HG02973 (cell line): ENCODE measurements around the gene CFAP97D2.
"Not testable (repeated sequence)": the region's sequence is repeated elsewhere in the genome, so short reads cannot be mapped to it uniquely, and the experiment has no call there.

Experiments used
- ATAC-seq: cut with Tn5 transposase; IDR thresholded peaks from one replicate; pipeline ENCODE4 v1.9.1; 2021; ENCODE audit warnings: moderate library complexity; ENCODE audit not compliant: unreplicated experiment

Gene CFAP97D2

DNA sequence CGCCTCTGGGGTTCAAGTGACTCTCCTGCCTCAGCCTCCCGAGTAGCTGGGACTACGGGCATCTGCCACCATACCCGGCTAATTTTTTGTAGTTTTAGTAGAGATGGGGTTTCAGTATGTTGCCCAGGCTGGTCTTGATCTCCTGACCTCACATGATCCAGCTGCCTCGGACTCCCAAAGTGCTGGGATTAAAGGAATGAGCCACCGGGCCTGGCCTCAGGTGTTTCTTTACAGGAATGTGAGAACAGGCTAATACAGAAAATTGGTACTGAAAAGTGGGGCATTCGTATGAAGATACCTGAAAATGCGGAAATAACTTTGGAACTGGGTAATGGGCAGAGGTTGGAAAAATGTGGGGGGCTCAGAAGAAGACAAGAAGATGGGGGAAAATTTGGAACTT, 52.8 kb downstream of the CFAP97D2 start:
- no peak for ATAC-seq

DNA sequence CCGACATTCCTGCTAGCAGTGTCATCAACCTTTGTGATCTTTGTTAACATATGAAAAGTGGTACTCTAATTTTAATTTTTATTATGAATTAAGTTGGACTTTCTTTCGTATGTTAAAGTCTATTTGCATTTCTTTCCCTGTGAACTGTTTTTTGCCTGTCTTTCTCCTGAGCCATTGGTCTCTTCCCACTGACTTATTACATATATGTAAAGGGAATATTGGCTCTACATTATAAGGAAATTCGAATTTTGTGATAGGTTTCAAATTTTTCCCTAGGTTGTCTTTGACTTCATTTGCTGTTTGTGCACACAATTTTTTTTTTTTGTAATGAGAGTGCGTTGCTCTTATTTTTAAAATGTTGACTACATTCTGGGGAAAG, 55.2 kb downstream of the CFAP97D2 start:
- ATAC-seq = no peak

DNA sequence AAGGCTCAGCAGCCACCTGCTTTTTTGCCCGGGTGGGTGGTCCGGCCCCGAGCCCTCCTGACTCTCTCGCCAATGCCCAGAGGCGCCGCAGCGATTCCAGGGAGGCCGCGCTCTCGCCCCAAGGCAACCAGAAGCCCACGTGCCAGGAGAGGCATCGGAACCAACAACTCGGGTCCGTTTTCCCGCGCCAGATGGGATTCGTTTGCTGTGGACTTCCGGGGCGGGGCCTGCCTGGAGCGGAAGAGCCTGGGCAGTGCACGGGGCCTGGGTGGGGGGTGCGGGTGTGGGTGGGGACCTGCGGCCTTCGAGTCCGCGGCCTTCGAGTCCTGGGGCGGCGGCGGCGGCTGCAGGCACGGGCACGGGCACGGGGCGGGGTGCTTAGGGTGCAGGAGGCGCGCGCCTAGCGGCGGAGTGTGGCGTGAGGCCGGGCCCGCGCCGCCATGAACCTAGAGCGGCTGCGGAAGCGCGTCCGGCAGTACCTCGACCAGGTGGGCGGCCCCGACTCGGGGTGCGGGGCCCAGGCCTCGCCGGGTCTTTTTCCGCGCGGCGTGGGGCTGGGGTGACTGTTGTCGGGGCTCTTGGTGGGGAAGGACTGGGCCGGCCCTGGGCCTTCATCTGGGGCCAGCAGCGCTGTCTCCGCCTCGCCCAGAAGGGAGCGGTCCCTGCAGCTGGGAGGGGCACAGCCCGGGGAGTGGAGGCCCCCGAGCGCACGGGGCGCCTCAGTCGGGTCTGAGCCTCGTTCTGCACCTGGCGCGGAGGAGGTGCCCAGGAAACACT, 55.8 kb downstream of the CFAP97D2 start, which contains the start of gene CDC16:
Gene CDC16, plus strand, starts transcription at position 253 of the 777 bp plus-strand sequence. Its CDS starts 188 bp downstream, at position 441.
- ATAC-seq = peak; percentile 89

DNA sequence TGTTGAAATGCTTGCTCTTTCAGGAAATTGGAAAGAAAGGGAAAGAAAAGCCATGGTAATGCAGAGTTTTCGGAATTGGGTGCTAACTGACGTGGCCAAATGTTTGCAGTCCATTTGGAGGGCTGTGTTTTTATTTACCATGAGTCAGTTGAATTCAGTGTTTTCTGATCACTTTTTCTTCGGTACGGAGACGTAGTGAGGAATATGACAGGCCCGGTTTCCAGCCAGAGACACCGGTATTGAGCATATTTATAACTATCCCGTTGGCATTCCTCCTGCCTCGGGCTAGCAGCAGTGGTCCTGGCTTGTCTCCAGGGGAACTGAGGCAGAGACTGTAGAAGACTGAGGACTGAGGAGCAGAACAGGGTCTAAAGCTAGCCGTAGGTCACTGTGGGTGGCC, 56.6 kb downstream of the CFAP97D2 start:
- ATAC-seq = no peak

- ATAC-seq = no peak
Measured at GRCh38 chr13:114236227-114236626, 57.2 kb downstream of the CFAP97D2 start.

GRCh38 chr13:114237415-114238112, 58.5 kb downstream of the CFAP97D2 start:
- no peak for ATAC-seq

- ATAC-seq = no peak
Measured at GRCh38 chr13:114241918-114242317, 62.9 kb downstream of the CFAP97D2 start.

GRCh38 chr13:114243971-114244370, 64.9 kb downstream of the CFAP97D2 start:
- ATAC-seq = no peak

- no peak for ATAC-seq
Measured at GRCh38 chr13:114244637-114245036, 65.6 kb downstream of the CFAP97D2 start.

DNA sequence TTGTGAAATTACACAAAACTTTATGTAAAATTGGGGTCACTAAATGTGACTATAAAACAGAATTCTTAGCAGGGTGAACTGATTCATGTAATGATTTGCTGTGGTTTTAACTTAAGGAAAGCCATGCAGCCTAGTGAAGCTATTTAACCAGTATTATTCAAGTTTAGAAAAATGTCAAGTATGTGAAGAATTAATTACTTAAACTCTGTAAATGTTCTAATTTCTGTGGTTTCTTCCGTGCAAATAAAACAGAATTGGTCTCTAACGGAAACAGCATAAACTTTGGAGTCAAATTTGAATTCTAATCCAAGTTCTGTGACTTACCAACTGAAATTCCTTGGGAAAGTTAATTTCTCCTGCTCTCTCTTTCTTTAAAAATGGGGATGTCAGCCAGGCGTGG, 69.0 kb downstream of the CFAP97D2 start:
- ATAC-seq = no peak

GRCh38 chr13:114249077-114249476, 70.0 kb downstream of the CFAP97D2 start:
- ATAC-seq = no peak

- ATAC-seq = not testable (repeated sequence)
Measured at GRCh38 chr13:114251639-114252440, 72.8 kb downstream of the CFAP97D2 start.

GRCh38 chr13:114256547-114256946, 77.5 kb downstream of the CFAP97D2 start:
- ATAC-seq = no peak

DNA sequence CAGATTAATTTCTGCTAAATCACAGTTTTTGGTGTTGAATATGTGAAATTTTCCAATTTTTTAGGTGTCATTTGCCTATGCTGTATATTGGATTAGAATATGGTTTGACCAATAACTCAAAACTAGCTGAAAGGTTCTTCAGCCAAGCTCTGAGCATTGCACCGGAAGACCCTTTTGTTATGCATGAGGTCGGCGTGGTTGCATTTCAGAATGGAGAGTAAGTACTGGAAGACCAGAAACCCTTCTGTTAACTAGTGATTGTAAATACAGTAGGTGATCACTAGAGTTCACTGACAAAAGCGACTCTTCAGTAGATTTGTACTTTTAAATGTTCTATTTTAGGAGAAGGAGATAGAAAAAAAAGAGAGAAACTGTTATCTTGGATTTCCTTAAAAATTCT, 78.0 kb downstream of the CFAP97D2 start:
- no peak for ATAC-seq

DNA sequence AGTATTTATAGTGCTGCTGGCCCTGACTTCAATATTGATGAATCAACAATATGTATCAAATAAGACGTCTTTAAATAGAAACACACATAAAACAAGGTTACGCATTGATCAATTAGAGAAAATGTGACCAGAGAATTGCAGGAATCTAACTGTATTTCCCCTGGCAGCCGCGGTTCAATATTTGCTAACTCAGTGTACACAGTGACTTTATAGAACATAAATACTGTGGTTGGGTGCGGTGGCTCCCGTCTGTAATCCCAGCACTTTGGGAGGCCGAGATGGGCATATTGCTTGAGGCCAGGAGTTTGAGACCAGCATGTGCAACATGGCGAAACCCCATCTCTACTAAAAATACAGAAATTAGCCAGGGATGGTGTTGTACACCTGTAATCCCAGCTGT, 79.5 kb downstream of the CFAP97D2 start:
- ATAC-seq = no peak

DNA sequence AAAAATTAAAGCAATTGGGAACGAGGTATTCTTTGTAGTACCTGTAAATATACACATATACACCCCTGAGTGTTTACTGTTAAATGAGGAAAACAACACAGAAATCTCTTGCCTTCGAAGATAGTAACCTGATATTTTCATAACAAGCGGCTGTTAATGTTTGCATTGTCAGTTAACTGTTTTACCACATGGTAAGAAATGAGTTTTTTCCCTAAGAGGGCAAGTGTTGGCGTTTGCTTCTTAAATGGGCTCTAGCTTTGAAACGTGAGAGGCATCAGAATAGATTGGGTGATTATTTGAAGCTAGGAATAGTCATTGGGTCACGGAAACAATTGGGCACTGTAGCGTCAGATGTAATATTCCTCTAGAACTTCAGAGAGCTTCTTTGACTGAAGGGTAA, 80.3 kb downstream of the CFAP97D2 start:
- ATAC-seq = no peak

- no peak for ATAC-seq
Measured at GRCh38 chr13:114259974-114260373, 80.9 kb downstream of the CFAP97D2 start.

DNA sequence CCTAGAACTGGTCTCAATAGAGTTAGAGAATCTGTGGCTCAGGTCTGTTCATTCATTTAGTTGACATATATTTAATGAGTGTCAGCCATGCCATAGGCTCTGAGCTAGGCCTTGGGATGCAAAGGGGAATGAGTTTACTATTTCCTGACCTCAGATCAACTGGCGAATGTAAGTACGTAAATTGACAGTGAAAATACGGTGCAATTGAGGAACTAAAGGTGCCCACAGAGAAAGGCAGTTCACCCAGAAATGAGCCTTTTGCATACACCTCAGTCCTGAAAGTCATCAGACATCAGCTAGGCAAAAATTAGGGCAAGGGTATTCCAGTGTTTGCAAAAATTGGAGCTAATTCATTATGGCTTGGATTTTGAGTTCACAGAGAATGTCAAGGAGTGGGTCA, 81.8 kb downstream of the CFAP97D2 start:
- no peak for ATAC-seq

DNA sequence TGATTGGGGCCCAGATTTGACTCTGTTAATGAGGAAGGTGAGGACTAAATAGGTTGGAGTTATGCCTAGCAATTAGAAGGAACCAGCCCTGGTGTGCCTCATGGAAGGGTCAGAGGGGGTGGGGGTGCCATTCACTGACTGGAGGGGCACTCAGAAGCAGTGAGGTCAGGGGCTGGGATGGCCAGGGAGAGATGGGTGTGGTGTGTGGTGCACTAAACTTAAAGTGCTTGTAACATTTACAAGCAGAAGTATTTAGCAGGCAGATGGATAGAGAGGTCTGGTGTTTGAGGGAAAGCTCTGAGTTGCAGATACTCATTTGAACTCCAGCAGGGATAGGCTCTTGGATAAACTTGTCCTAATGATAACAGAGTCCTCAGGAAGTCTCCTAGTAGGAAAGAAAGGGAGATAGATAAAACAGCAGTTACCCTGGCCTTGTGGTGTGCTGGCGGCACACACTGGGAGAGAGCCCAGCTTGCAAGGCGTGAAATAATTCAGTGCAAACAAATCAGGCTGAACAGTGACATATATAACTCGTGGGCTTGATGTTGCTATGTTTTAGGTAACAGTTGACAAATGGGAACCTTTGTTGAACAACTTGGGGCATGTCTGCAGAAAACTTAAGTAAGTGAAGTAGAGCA, 82.4 kb downstream of the CFAP97D2 start:
- no peak for ATAC-seq

GRCh38 chr13:114263578-114263977, 84.5 kb downstream of the CFAP97D2 start:
- no peak for ATAC-seq

DNA sequence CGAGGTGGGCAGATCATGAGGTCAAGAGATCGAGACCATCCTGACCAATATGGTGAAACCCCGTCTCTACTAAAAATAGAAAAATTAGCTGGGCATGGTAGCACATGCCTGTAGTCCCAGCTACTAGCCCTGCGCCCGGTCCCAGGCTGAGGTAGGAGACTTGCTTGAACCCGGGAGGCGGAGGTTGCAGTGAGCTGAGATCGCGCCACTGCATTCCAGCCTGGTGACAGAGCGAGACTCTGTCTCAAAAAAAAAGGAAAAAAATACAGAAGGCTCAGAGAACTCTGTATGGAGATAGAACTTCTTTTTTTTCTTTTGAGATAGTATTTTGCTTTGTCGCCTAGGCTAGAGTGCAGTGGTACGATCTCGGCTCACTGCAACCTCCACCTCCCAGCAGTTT, 85.3 kb downstream of the CFAP97D2 start:
- ATAC-seq = not testable (repeated sequence)
